ENCODE measurements around the gene BCAS2.

BCAS2 gene

DNA sequence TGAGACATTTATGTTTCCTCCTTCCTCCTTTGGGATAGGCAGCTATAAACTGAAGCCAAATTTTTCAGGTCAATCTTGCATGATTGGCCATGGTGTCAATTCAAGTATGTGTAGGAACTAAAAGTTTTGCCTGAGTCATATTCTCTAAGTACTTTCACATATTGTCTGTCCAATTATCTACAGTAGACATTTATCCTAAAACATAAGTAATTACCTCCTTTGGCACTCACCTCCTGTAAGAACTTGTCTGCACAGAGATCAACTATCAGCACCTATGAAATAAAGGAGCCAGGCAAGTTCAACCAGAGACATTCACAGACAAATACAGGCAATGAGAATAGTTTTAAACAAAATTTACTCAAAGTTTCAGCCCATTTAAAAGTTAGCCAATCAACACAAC lies 14.2 kb upstream of the BCAS2 start:
- Histone ChIP-seq H3K9me2 (replicated peaks; ENCODE audit: control insufficient read depth, low read length) (no peaks in the 10 kb centered on the region), H3K4me2 (ENCODE audit: low read length) (no peak overlapping the region)
- TF ChIP-seq EZH2phosphoT487 (IDR thresholded peaks at IDR 0.05; ENCODE audit: borderline replicate concordance, low read length), result no peak
- TF ChIP-seq, protein P1, sequence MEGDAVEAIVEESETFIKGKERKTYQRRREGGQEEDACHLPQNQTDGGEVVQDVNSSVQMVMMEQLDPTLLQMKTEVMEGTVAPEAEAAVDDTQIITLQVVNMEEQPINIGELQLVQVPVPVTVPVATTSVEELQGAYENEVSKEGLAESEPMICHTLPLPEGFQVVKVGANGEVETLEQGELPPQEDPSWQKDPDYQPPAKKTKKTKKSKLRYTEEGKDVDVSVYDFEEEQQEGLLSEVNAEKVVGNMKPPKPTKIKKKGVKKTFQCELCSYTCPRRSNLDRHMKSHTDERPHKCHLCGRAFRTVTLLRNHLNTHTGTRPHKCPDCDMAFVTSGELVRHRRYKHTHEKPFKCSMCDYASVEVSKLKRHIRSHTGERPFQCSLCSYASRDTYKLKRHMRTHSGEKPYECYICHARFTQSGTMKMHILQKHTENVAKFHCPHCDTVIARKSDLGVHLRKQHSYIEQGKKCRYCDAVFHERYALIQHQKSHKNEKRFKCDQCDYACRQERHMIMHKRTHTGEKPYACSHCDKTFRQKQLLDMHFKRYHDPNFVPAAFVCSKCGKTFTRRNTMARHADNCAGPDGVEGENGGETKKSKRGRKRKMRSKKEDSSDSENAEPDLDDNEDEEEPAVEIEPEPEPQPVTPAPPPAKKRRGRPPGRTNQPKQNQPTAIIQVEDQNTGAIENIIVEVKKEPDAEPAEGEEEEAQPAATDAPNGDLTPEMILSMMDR (IDR thresholded peaks at IDR 0.05; ENCODE audit: low read depth, low read length, poor library complexity, severe bottlenecking), result no peak

DNA sequence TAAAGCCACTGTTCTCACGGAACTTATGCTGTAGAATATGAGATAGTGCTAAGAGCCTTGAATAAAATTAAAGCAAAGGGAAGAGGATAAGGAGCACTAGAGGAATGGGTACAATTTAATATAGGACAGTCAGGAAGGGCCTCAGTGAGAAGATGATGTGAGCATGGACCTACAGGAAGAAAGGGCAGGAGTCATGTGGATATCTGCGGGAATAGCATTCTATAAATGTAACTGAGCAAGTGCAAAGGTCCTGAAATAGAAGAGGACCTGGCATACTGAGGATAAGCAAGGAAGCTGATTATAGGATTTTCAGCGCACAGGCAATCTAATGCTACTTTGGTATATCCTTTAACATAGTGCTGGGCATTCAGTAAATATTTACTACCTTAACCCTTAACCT lies 12.6 kb upstream of the BCAS2 start:
- no peak overlapping the region for H3K4me2 ChIP-seq (ENCODE audit: low read length)
- peaks cover 5% of the 10 kb centered on the region for H3K27me3 ChIP-seq (ENCODE audit: control insufficient read depth, low read length)
- H3K9me2 ChIP-seq (replicated peaks; ENCODE audit: control insufficient read depth, low read length), result no peaks in the 10 kb centered on the region
- no peaks in the 10 kb centered on the region for H3K79me2 ChIP-seq (ENCODE audit: control insufficient read depth, low read length)
- H3F3A ChIP-seq (ENCODE audit: control insufficient read depth, insufficient read depth), result no peaks in the 10 kb centered on the region
- no peaks in the 10 kb centered on the region for H4K20me1 ChIP-seq (ENCODE audit: control insufficient read depth, insufficient read depth, low read depth, low read length)
- H3K4me3 ChIP-seq (ENCODE audit: low read length), result no peak overlapping the region
- no peaks in the 10 kb centered on the region for H3K4me1 ChIP-seq (ENCODE audit: control insufficient read depth, low read length)
- H3K27ac ChIP-seq (ENCODE audit: low read depth, low read length), result no peak overlapping the region
- no peaks in the 10 kb centered on the region for H3K36me3 ChIP-seq (ENCODE audit: control insufficient read depth, low read length)
- H3K9me3 ChIP-seq (ENCODE audit: control insufficient read depth, insufficient read depth, low read length), result no peaks in the 10 kb centered on the region
- no peak for TF ChIP-seq EZH2phosphoT487 (IDR thresholded peaks at IDR 0.05; ENCODE audit: borderline replicate concordance, low read length)
- TF ChIP-seq, protein P1 (IDR thresholded peaks at IDR 0.05; ENCODE audit: low read depth, low read length, poor library complexity, severe bottlenecking), result no peak

More for the DNA sequence above, 14.2 kb upstream of the BCAS2 start:
- peaks cover 5% of the 10 kb centered on the region for H3K27me3 ChIP-seq (ENCODE audit: control insufficient read depth, low read length)
- H3K4me3 ChIP-seq (ENCODE audit: low read length), result no peak overlapping the region
- no peaks in the 10 kb centered on the region for H3K9me3 ChIP-seq (ENCODE audit: control insufficient read depth, insufficient read depth, low read length)
- H3F3A ChIP-seq (ENCODE audit: control insufficient read depth, insufficient read depth), result no peaks in the 10 kb centered on the region
- no peaks in the 10 kb centered on the region for H4K20me1 ChIP-seq (ENCODE audit: control insufficient read depth, insufficient read depth, low read depth, low read length)
- no peaks in the 10 kb centered on the region for H3K4me1 ChIP-seq (ENCODE audit: control insufficient read depth, low read length)
- H3K27ac ChIP-seq (ENCODE audit: low read depth, low read length), result no peak overlapping the region
- no peaks in the 10 kb centered on the region for H3K36me3 ChIP-seq (ENCODE audit: control insufficient read depth, low read length)
- H3K79me2 ChIP-seq (ENCODE audit: control insufficient read depth, low read length), result no peaks in the 10 kb centered on the region

DNA sequence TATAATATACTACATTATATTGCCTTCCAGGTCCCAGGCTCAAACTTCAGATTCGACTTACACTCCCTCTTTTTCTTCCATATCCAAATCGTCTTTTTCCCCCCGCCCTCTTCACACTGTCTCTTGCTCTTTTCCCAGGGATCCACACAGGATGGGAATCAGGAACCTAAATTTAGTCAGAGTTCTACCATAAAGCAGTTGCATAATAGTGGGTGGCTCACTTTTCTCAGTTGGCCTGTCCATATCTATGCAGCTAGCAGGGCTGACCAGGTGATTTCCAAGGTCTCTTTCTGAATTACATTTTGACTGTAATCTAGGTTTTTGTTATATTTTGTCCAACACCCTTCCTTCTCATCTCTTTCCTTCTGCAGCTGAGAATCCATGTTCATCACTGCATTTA lies 7.7 kb upstream of the BCAS2 start:
- Histone ChIP-seq H3K4me3 (ENCODE audit: low read length) (no peak overlapping the region), H3K36me3 (ENCODE audit: control insufficient read depth, low read length) (no peaks in the 10 kb centered on the region), H3K9me3 (ENCODE audit: control insufficient read depth, insufficient read depth, low read length) (no peaks in the 10 kb centered on the region), H4K20me1 (ENCODE audit: control insufficient read depth, insufficient read depth, low read depth, low read length) (no peaks in the 10 kb centered on the region), H3K4me1 (ENCODE audit: control insufficient read depth, low read length) (no peaks in the 10 kb centered on the region), H3K27ac (ENCODE audit: low read depth, low read length) (no peak overlapping the region), H3F3A (ENCODE audit: control insufficient read depth, insufficient read depth) (no peaks in the 10 kb centered on the region), H3K79me2 (ENCODE audit: control insufficient read depth, low read length) (no peaks in the 10 kb centered on the region), H3K4me2 (ENCODE audit: low read length) (no peak overlapping the region), H3K9me2 (replicated peaks; ENCODE audit: control insufficient read depth, low read length) (no peaks in the 10 kb centered on the region), H3K27me3 (ENCODE audit: control insufficient read depth, low read length) (peaks cover 7% of the 10 kb centered on the region)
- TF ChIP-seq, protein P1 (IDR thresholded peaks at IDR 0.05; ENCODE audit: low read depth, low read length, poor library complexity, severe bottlenecking), result no peak
- no peak for TF ChIP-seq EZH2phosphoT487 (IDR thresholded peaks at IDR 0.05; ENCODE audit: borderline replicate concordance, low read length)

Measured in DOHH2 (cell line).